ENCODE measurements around the gene PRKCA. TPM values are rescaled to one million over a fixed set of nuclear protein-coding genes. Genes with fewer than 3 reads are reported as not detected.

Gene PRKCA
- polyA plus RNA-seq, 2 of the 4 experiments (the other 2 are of a cell fraction) = 28.8 to 65.0 TPM

GRCh38 chr17:66849851-66850580 is 547.6 kb downstream of the PRKCA start:
- Histone ChIP-seq H3K9me3 (peaks cover 22% of the 10 kb centered on the region; the same call in 2 of the 3 replicates), H3K4me3 (no peak overlapping the region), H3K4me1 (no peaks in the 10 kb centered on the region), H3K27ac (no peak overlapping the region), H3K4me2 (no peak overlapping the region)
- ChIA-PET CTCF (interaction anchor here (1.4 to 1.7 kb wide), 2 partner anchors 14 to 56 kb away, joined by 3 read pairs; no protein-coding TSS in a partner anchor), POLR2A (no interaction called here)
- ATAC-seq (no peak), FAIRE-seq (no peak), DNase-seq (ENCODE audit: low read depth in 1 of 2, low spot score in 1 of 2) (no peak)
- TF ChIP-seq SMC3 (IDR thresholded peaks at IDR 0.05) (no peak), CHD2 (IDR thresholded peaks at IDR 0.05; ENCODE audit: low read length, partially characterized antibody) (no peak), ELK1 (IDR thresholded peaks at IDR 0.05; ENCODE audit: low read depth, low read length) (no peak), RAD21 (conservative IDR thresholded peaks at IDR 0.05 in 1 of 2, IDR thresholded peaks at IDR 0.05 in 1 of 2) (no peak), HDAC2 (IDR thresholded peaks at IDR 0.05) (no peak), ZFP36 (IDR thresholded peaks at IDR 0.05; ENCODE audit: borderline replicate concordance, partially characterized antibody) (no peak), POLR2AphosphoS2 (conservative IDR thresholded peaks at IDR 0.05; ENCODE audit: low read length) (no peak), CBX2 (IDR thresholded peaks at IDR 0.05; ENCODE audit: borderline replicate concordance, low read depth) (no peak), CHD4 (IDR thresholded peaks at IDR 0.05; ENCODE audit: borderline replicate concordance) (no peak), EHMT2 (IDR thresholded peaks at IDR 0.05; ENCODE audit: low read depth) (no peak), RNF2 (IDR thresholded peaks at IDR 0.05; ENCODE audit: borderline replicate concordance, low read depth) (no peak), ZC3H11A (IDR thresholded peaks at IDR 0.05) (no peak), FOXS1 (CRISPR knock-in tag; IDR thresholded peaks at IDR 0.05) (no peak), RCOR1 (IDR thresholded peaks at IDR 0.05; ENCODE audit: low read depth, low read length) (no peak)
- 37% methylated on average over 4 of the region's 4 CpGs for WGBS (ENCODE audit: missing lambda C conversion rate)

- POLR2A ChIA-PET = no interaction called here
- no peak for DNase-seq (ENCODE audit: low read depth in 1 of 2, low spot score in 1 of 2)
- CTCF ChIA-PET = interaction anchor here (1.4 to 2.0 kb wide), 3 partner anchors 10 to 56 kb away, joined by 3 to 5 read pairs (median 3); no protein-coding TSS in a partner anchor
- 31% methylated on average over 3 of the region's 3 CpGs for WGBS (ENCODE audit: missing lambda C conversion rate)
- H3K4me2 ChIP-seq = no peak overlapping the region
- H3K4me3 ChIP-seq = no peak overlapping the region
- H3K9me3 ChIP-seq = peaks cover 27% of the 10 kb centered on the region; the same call in 2 of the 3 replicates
- H3K4me1 ChIP-seq = no peaks in the 10 kb centered on the region
- no peak for FAIRE-seq
- no peak overlapping the region for H3K27ac ChIP-seq
- ATAC-seq = no peak
- TF ChIP-seq TFCP2L1 (CRISPR knock-in tag; IDR thresholded peaks at IDR 0.05) = no peak
- no peak for TF ChIP-seq RFX5 (IDR thresholded peaks at IDR 0.05)
- TF ChIP-seq E2F6 (IDR thresholded peaks at IDR 0.05; ENCODE audit: borderline replicate concordance, low read depth) = no peak
- no peak for TF ChIP-seq CTCF (IDR thresholded peaks at IDR 0.05)
- TF ChIP-seq USF2 (IDR thresholded peaks at IDR 0.05) = no peak
- no peak for TF ChIP-seq HDAC2 (IDR thresholded peaks at IDR 0.05)
- TF ChIP-seq RCOR1 (IDR thresholded peaks at IDR 0.05; ENCODE audit: low read depth, low read length) = no peak
- TF ChIP-seq ZNF302 (CRISPR knock-in tag; IDR thresholded peaks at IDR 0.05) = no peak
- TF ChIP-seq ESRRA (IDR thresholded peaks at IDR 0.05; ENCODE audit: borderline replicate concordance, low read length) = no peak
- TF ChIP-seq REST (IDR thresholded peaks at IDR 0.05) = no peak
- TF ChIP-seq NR3C1 (IDR thresholded peaks at IDR 0.05) = no peak
- TF ChIP-seq BHLHE40 (IDR thresholded peaks at IDR 0.05; ENCODE audit: low read depth, low read length) = no peak
- no peak for TF ChIP-seq EHF (CRISPR knock-in tag; IDR thresholded peaks at IDR 0.05)
- no peak for TF ChIP-seq CHD4 (IDR thresholded peaks at IDR 0.05; ENCODE audit: borderline replicate concordance)
- TF ChIP-seq MYC (IDR thresholded peaks at IDR 0.05; ENCODE audit: borderline replicate concordance, low read length) = no peak
- no peak for TF ChIP-seq RARB (CRISPR knock-in tag; IDR thresholded peaks at IDR 0.05)
- no peak for TF ChIP-seq CBX8 (IDR thresholded peaks at IDR 0.05)
- TF ChIP-seq MAX (IDR thresholded peaks at IDR 0.05) = no peak
Observed at GRCh38 chr17:66850692-66851091, 548.3 kb downstream of the PRKCA start.
